ENCODE data around the gene HNF4A.

HNF4A gene

DNA sequence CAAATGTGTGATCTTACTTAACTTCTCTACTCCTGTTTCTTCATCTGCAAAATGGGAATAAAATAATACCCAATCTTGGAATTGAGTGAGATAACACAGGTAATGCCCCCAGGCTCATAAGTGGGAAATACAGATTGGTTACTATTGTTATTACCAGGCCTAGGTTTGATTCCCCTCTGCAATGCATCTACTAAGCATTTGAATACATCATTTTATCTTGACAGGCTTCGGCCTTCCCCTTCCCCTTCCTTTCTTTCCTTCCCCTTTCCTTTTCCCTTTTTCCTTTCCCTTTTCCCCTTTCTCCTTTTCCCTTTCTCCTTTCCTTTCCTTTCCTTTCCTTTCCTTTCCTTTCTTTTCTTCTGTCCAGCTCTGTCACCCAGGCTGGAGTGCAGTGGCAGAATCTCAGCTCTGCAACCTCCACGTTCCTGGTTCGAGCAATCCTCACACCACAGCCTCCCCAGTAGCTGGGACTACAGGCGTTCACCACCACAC is 7.3 kb upstream of the HNF4A start:
- H3K4me3 ChIP-seq (ENCODE audit: low read depth, low read length): no peak overlapping the region
- DNase-seq (ENCODE audit: low read depth): no peak
- TF ChIP-seq, protein P1, sequence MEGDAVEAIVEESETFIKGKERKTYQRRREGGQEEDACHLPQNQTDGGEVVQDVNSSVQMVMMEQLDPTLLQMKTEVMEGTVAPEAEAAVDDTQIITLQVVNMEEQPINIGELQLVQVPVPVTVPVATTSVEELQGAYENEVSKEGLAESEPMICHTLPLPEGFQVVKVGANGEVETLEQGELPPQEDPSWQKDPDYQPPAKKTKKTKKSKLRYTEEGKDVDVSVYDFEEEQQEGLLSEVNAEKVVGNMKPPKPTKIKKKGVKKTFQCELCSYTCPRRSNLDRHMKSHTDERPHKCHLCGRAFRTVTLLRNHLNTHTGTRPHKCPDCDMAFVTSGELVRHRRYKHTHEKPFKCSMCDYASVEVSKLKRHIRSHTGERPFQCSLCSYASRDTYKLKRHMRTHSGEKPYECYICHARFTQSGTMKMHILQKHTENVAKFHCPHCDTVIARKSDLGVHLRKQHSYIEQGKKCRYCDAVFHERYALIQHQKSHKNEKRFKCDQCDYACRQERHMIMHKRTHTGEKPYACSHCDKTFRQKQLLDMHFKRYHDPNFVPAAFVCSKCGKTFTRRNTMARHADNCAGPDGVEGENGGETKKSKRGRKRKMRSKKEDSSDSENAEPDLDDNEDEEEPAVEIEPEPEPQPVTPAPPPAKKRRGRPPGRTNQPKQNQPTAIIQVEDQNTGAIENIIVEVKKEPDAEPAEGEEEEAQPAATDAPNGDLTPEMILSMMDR (IDR thresholded peaks at IDR 0.05; ENCODE audit: low read depth, low read length, missing control alignments): no peak

DNA sequence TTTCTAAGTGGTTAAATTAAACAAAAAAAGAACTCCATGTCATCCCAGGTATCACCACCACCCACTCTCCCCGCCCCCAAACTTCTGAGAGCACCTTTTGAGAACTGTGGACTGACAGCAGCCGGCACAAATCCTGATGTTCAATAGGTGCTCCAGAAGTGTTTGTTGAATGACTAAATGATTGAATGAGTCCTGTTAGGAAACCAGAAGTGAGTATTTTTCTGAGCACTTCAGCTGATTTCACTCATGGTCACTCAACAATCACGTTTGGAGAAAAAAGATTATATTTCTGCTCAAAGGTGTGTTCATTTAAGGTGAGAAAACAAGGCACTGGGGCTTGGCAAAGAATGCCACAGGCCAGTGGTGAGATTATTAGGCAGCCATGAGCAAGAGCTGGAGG is 6.2 kb upstream of the HNF4A start:
- H3K4me3 ChIP-seq (ENCODE audit: low read depth, low read length): no peak overlapping the region
- TF ChIP-seq, protein P1 (IDR thresholded peaks at IDR 0.05; ENCODE audit: low read depth, low read length, missing control alignments): no peak
- no peak for DNase-seq (ENCODE audit: low read depth)

DNA sequence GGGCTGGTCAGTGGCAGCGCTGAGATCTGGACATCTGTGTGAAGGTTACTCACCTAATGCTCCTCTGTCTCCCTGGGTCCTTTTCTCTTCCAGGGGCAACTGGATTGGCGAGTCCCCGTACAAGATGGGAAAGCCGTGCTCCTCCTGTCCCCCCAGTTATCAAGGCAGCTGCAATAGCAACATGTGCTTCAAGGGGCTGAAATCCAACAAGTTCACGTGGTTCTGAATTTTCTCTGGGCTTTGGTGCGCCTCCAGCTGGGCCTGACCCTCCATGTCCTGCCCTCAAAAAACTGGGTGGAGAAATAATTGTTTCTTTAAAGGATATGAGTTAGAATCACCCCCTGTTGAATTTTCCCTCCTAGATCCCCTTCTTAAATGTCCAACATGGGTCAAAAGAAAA is 4.9 kb upstream of the HNF4A start:
- H3K4me3 ChIP-seq (ENCODE audit: low read depth, low read length): no peak overlapping the region
- DNase-seq (ENCODE audit: low read depth): no peak
- TF ChIP-seq, protein P1 (IDR thresholded peaks at IDR 0.05; ENCODE audit: low read depth, low read length, missing control alignments): no peak

DNA sequence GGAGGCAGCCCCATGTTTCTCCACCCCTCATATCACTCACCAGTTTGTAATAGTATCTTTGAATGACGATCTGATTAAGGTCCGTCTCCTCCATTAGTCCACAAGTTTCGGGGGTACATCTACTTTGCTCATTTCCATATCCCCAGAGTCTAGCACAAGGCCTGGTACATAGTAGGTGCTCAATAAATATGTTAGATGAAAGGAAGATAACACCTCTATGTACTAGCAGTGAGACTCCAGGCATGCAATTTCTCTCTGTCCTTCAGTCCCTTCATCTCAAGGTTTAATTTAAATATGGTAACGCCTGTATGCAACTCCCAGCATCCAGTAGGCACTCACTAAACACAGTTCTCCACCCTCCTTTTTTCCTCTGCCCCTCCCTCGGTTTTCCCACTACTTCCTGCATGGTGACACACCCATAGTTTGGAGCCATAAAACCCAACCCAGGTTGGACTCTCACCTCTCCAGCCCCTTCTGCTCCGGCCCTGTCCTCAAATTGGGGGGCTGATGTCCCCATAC is 461 bp upstream of the HNF4A start:
- TF ChIP-seq, protein P1 (IDR thresholded peaks at IDR 0.05; ENCODE audit: low read depth, low read length, missing control alignments): no peak
- DNase-seq (ENCODE audit: low read depth): no peak

DNA sequence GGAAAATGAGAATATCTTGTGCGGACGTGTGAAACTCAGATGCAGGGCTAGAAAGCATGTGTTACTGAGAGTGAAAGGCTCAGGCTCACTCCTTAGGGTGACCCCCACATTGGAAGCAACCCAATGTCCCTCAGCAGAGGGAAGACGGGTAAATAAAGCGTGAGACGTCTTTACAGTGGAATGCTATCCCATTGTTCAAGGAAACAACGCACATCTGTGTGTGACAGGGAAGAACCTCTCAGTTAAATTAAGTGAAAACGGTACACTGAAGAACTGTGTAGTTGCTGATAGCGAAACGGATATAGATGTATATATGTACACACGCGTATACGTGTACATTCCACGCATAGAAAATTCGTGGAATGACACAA is 839 bp downstream of the HNF4A start:
- no peak for DNase-seq (ENCODE audit: low read depth)
- TF ChIP-seq, protein P1 (IDR thresholded peaks at IDR 0.05; ENCODE audit: low read depth, low read length, missing control alignments): no peak
- H3K4me3 ChIP-seq (ENCODE audit: low read depth, low read length): no peak overlapping the region

More for the DNA sequence above, 461 bp upstream of the HNF4A start:
- H3K4me3 ChIP-seq (ENCODE audit: low read depth, low read length): no peak overlapping the region

DNA sequence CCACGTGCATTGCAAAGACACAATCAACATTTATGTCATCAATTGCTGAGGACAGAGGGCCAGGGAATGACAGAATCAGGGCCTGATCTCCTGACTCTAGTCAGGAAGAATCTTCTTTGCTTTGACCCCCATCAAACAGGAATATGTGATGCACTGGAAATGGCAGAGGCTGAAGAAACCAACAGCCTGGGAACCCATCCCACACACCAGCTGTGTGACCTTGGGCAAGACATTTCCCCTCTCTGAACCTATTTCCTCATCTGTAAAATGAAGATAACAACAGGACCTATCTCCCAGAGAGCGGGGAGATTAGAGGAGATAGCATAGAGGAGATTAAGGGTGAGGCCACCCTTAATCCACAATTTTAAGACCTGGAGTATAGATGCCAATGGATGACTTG is 1.5 kb downstream of the HNF4A start:
- H3K4me3 ChIP-seq (ENCODE audit: low read depth, low read length): no peak overlapping the region
- no peak for DNase-seq (ENCODE audit: low read depth)
- TF ChIP-seq, protein P1 (IDR thresholded peaks at IDR 0.05; ENCODE audit: low read depth, low read length, missing control alignments): no peak

DNA sequence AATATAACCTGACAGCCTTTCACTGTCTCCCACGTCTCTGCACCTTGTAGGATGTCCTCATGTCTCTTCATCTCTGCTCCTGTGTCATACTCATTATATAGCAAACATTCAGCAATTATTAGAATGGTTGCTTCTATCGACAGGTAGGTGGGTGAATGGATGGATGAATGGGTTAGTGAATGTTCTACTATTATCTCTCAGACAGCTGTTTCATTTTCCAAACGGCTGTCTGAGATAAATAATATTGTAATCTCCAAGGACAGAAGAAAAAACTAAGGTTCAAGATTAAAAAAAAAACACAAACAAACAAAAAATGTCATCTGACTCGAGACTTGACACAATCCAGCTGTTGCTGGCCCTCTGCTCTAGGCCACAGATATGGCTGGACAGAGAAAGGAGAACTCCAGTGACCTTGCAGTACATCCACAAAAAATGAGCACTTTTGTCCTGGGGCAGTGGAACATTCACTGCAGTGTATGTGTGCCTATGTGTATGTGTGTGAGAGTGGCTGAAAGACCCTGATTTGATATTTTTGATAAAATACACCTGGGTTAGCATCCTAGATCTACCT is 2.1 kb downstream of the HNF4A start:
- DNase-seq (ENCODE audit: low read depth): no peak
- H3K4me3 ChIP-seq (ENCODE audit: low read depth, low read length): no peak overlapping the region
- TF ChIP-seq, protein P1 (IDR thresholded peaks at IDR 0.05; ENCODE audit: low read depth, low read length, missing control alignments): no peak
